Measurements from ENCODE around the gene RSPH6A. TPM values are rescaled to one million over a fixed set of nuclear protein-coding genes. Genes with fewer than 3 reads are reported as not detected.

Gene RSPH6A
- total and polyA plus RNA-seq, 2 donors (not counting 1 experiment from before 2014, with no cell fraction given), result 0.17 TPM; not detected in 1

GRCh38 chr19:45771311-45771933, 43.7 kb downstream of the RSPH6A start:
- Histone ChIP-seq H2AFZ (ENCODE audit: low read length) (no peak overlapping the region), H4K20me1 (ENCODE audit: control insufficient read depth, extremely low read depth, insufficient read depth, low read length) (no peaks in the 10 kb centered on the region), H3K79me2 (ENCODE audit: control insufficient read depth, insufficient read depth, low read length) (peaks cover under 1% of the 10 kb centered on the region), H3K27ac (ENCODE audit: insufficient read depth, low read length) (no peak overlapping the region), H3K9me3 (ENCODE audit: control insufficient read depth, insufficient read depth, low read depth, low read length) (no peaks in the 10 kb centered on the region), H3K9ac (ENCODE audit: insufficient read depth, low read length) (no peak overlapping the region), H3K27me3 (ENCODE audit: control insufficient read depth, insufficient read depth, low read length) (no peaks in the 10 kb centered on the region), H3K4me1 (ENCODE audit: control insufficient read depth, extremely low read depth, insufficient read depth, low read length) (peaks cover 12% of the 10 kb centered on the region), H3K4me2 (ENCODE audit: extremely low read depth, insufficient read depth, low read length) (no peak overlapping the region), H3K36me3 (ENCODE audit: control insufficient read depth, insufficient read depth, low read length) (peaks cover 14% of the 10 kb centered on the region), H3K4me3 (replicated peaks in 1 of 4; ENCODE audit: control extremely low read depth in 1 of 4, insufficient read depth in 1 of 4, low read depth in 3 of 4, low read length in 4 of 4) (no peak overlapping the region)
- no peak for DNase-seq (ENCODE audit: low read depth in 2 of 2)
- TF ChIP-seq CTCF (conservative IDR thresholded peaks at IDR 0.05 in 1 of 2, IDR thresholded peaks at IDR 0.05 in 1 of 2; ENCODE audit: low read depth in 1 of 2, low read length in 2 of 2) (no peak), EZH2 (IDR thresholded peaks at IDR 0.05; ENCODE audit: low read length, missing control alignments) (no peak)

- peaks cover 14% of the 10 kb centered on the region for H3K36me3 ChIP-seq (ENCODE audit: control insufficient read depth, insufficient read depth, low read length)
- peaks cover 4% of the 10 kb centered on the region for H3K79me2 ChIP-seq (ENCODE audit: control insufficient read depth, insufficient read depth, low read length)
- H2AFZ ChIP-seq (ENCODE audit: low read length), result no peak overlapping the region
- H3K4me2 ChIP-seq (ENCODE audit: extremely low read depth, insufficient read depth, low read length), result peak overlapping the region; percentile 96
- peaks cover 18% of the 10 kb centered on the region for H3K4me1 ChIP-seq (ENCODE audit: control insufficient read depth, extremely low read depth, insufficient read depth, low read length)
- H3K9ac ChIP-seq (ENCODE audit: insufficient read depth, low read length), result peak overlapping the region; percentile 50
- H3K4me3 ChIP-seq (replicated peaks in 1 of 4; ENCODE audit: control extremely low read depth in 1 of 4, insufficient read depth in 1 of 4, low read depth in 3 of 4, low read length in 4 of 4), result peak overlapping the region; percentile 48 to 68 (median 60)
- peak overlapping the region; percentile 80 for H3K27ac ChIP-seq (ENCODE audit: insufficient read depth, low read length)
- H3K27me3 ChIP-seq (ENCODE audit: control insufficient read depth, insufficient read depth, low read length), result no peaks in the 10 kb centered on the region
- no peaks in the 10 kb centered on the region for H3K9me3 ChIP-seq (ENCODE audit: control insufficient read depth, insufficient read depth, low read depth, low read length)
- DNase-seq (ENCODE audit: low read depth in 2 of 2), result peak; percentile 98
- no peaks in the 10 kb centered on the region for H4K20me1 ChIP-seq (ENCODE audit: control insufficient read depth, extremely low read depth, insufficient read depth, low read length)
- no peak for TF ChIP-seq EZH2 (IDR thresholded peaks at IDR 0.05; ENCODE audit: low read length, missing control alignments)
- peak; percentile 63 to 66 for TF ChIP-seq CTCF (conservative IDR thresholded peaks at IDR 0.05 in 1 of 2, IDR thresholded peaks at IDR 0.05 in 1 of 2; ENCODE audit: low read depth in 1 of 2, low read length in 2 of 2)
Measured at GRCh38 chr19:45770192-45771101, 44.7 kb downstream of the RSPH6A start.

GRCh38 chr19:45769821-45770191, 45.3 kb downstream of the RSPH6A start:
- Histone ChIP-seq H3K36me3 (ENCODE audit: control insufficient read depth, insufficient read depth, low read length) (peaks cover 16% of the 10 kb centered on the region), H3K79me2 (ENCODE audit: control insufficient read depth, insufficient read depth, low read length) (peaks cover 4% of the 10 kb centered on the region), H3K27ac (ENCODE audit: insufficient read depth, low read length) (peak overlapping the region; percentile 80), H3K9me3 (ENCODE audit: control insufficient read depth, insufficient read depth, low read depth, low read length) (no peaks in the 10 kb centered on the region), H3K4me3 (replicated peaks in 1 of 4; ENCODE audit: control extremely low read depth in 1 of 4, insufficient read depth in 1 of 4, low read depth in 3 of 4, low read length in 4 of 4) (peak overlapping the region; percentile 48 to 68 (median 60)), H3K4me1 (ENCODE audit: control insufficient read depth, extremely low read depth, insufficient read depth, low read length) (peaks cover 20% of the 10 kb centered on the region), H3K4me2 (ENCODE audit: extremely low read depth, insufficient read depth, low read length) (peak overlapping the region; percentile 96), H3K27me3 (ENCODE audit: control insufficient read depth, insufficient read depth, low read length) (no peaks in the 10 kb centered on the region), H3K9ac (ENCODE audit: insufficient read depth, low read length) (peak overlapping the region; percentile 50), H2AFZ (ENCODE audit: low read length) (no peak overlapping the region), H4K20me1 (ENCODE audit: control insufficient read depth, extremely low read depth, insufficient read depth, low read length) (no peaks in the 10 kb centered on the region)
- no peak for TF ChIP-seq CTCF (conservative IDR thresholded peaks at IDR 0.05 in 1 of 2, IDR thresholded peaks at IDR 0.05 in 1 of 2; ENCODE audit: low read depth in 1 of 2, low read length in 2 of 2)
- TF ChIP-seq EZH2 (IDR thresholded peaks at IDR 0.05; ENCODE audit: low read length, missing control alignments), result no peak
- DNase-seq (ENCODE audit: low read depth in 2 of 2), result no peak

Measured in fibroblast of lung (primary cell).